ENCODE results near the gene SYP.

The SYP gene

GRCh38 chrX:49221868-49222267 lies 21.9 kb upstream of the SYP start:
- Histone ChIP-seq H3K4ac (ENCODE audit: low read depth in 1 of 2, low read length in 2 of 2) (no peak overlapping the region), H3K4me3 (ENCODE audit: insufficient read depth in 1 of 2, low read depth in 1 of 2, low read length in 2 of 2) (no peak overlapping the region), H2BK12ac (ENCODE audit: low read length in 2 of 2) (no peak overlapping the region), H4K91ac (ENCODE audit: low read length) (no peak overlapping the region), H3K14ac (ENCODE audit: low read length in 2 of 2) (no peak overlapping the region), H2BK15ac (ENCODE audit: low read depth, poor library complexity, severe bottlenecking) (no peak overlapping the region), H2AK5ac (ENCODE audit: low read length, severe bottlenecking) (no peak overlapping the region), H2BK5ac (ENCODE audit: low read depth, low read length, poor library complexity, severe bottlenecking) (no peak overlapping the region), H3K4me2 (ENCODE audit: low read length, poor library complexity, severe bottlenecking) (no peak overlapping the region), H3K9me3 (ENCODE audit: control insufficient read depth, low read length) (no peaks in the 10 kb centered on the region), H3K23ac (ENCODE audit: low read length in 2 of 2) (no peak overlapping the region), H2BK120ac (ENCODE audit: low read depth, low read length) (no peak overlapping the region), H4K8ac (ENCODE audit: low read length) (no peak overlapping the region), H2AFZ (ENCODE audit: low read depth, low read length) (no peak overlapping the region), H3K27me3 (ENCODE audit: control insufficient read depth in 1 of 2, insufficient read depth in 1 of 2, low read length in 2 of 2) (peaks cover 0 to 48% of the 10 kb centered on the region in 2 experiments), H3K18ac (ENCODE audit: low read depth in 1 of 2, low read length in 2 of 2) (no peak overlapping the region), H3K36me3 (ENCODE audit: control insufficient read depth in 1 of 2, insufficient read depth in 2 of 2, low read depth in 1 of 2, low read length in 2 of 2) (no peaks in the 10 kb centered on the region), H3K9ac (ENCODE audit: low read length) (no peak overlapping the region), H3K4me1 (ENCODE audit: control insufficient read depth, insufficient read depth, low read depth, low read length) (no peaks in the 10 kb centered on the region), H3K79me1 (replicated peaks; ENCODE audit: low read length, poor library complexity, severe bottlenecking) (no peaks in the 10 kb centered on the region), H3K27ac (ENCODE audit: low read length, poor library complexity, severe bottlenecking) (no peak overlapping the region)
- WGBS, result 95% methylated on average over 2 of the region's 2 CpGs
- DNase-seq, result no peak

GRCh38 chrX:49220100-49220499 lies 20.1 kb upstream of the SYP start:
- H2AFZ ChIP-seq (ENCODE audit: low read depth, low read length), result no peak overlapping the region
- H3K4me3 ChIP-seq (ENCODE audit: insufficient read depth in 1 of 2, low read depth in 1 of 2, low read length in 2 of 2), result no peak overlapping the region
- H3K9me3 ChIP-seq (ENCODE audit: control insufficient read depth, low read length), result no peaks in the 10 kb centered on the region
- no peak overlapping the region for H4K8ac ChIP-seq (ENCODE audit: low read length)
- H3K18ac ChIP-seq (ENCODE audit: low read depth in 1 of 2, low read length in 2 of 2), result no peak overlapping the region
- H3K27ac ChIP-seq (ENCODE audit: low read length, poor library complexity, severe bottlenecking), result no peak overlapping the region
- no peaks in the 10 kb centered on the region for H3K79me1 ChIP-seq (replicated peaks; ENCODE audit: low read length, poor library complexity, severe bottlenecking)
- no peaks in the 10 kb centered on the region for H3K36me3 ChIP-seq (ENCODE audit: control insufficient read depth in 1 of 2, insufficient read depth in 2 of 2, low read depth in 1 of 2, low read length in 2 of 2)
- H3K27me3 ChIP-seq (ENCODE audit: control insufficient read depth in 1 of 2, insufficient read depth in 1 of 2, low read length in 2 of 2), result peaks cover 0 to 54% of the 10 kb centered on the region in 2 experiments
- H2BK5ac ChIP-seq (ENCODE audit: low read depth, low read length, poor library complexity, severe bottlenecking), result no peak overlapping the region
- H3K9ac ChIP-seq (ENCODE audit: low read length), result no peak overlapping the region
- H3K23ac ChIP-seq (ENCODE audit: low read length in 2 of 2), result no peak overlapping the region
- no peak overlapping the region for H2BK15ac ChIP-seq (ENCODE audit: low read depth, poor library complexity, severe bottlenecking)
- H4K91ac ChIP-seq (ENCODE audit: low read length), result no peak overlapping the region
- no peak overlapping the region for H2BK120ac ChIP-seq (ENCODE audit: low read depth, low read length)
- no peak for DNase-seq
- no peak overlapping the region for H2BK12ac ChIP-seq (ENCODE audit: low read length in 2 of 2)
- no peak overlapping the region for H2AK5ac ChIP-seq (ENCODE audit: low read length, severe bottlenecking)
- H3K4me1 ChIP-seq (ENCODE audit: control insufficient read depth, insufficient read depth, low read depth, low read length), result no peaks in the 10 kb centered on the region
- H3K4ac ChIP-seq (ENCODE audit: low read depth in 1 of 2, low read length in 2 of 2), result no peak overlapping the region
- no peak overlapping the region for H3K14ac ChIP-seq (ENCODE audit: low read length in 2 of 2)
- H3K4me2 ChIP-seq (ENCODE audit: low read length, poor library complexity, severe bottlenecking), result no peak overlapping the region

- Histone ChIP-seq H4K8ac (ENCODE audit: low read length) (no peak overlapping the region), H3K27me3 (ENCODE audit: control insufficient read depth in 1 of 2, insufficient read depth in 1 of 2, low read length in 2 of 2) (peaks cover 3 to 61% of the 10 kb centered on the region in 2 experiments), H3K9me3 (ENCODE audit: control insufficient read depth, low read length) (peaks cover 6% of the 10 kb centered on the region), H2BK12ac (ENCODE audit: low read length in 2 of 2) (no peak overlapping the region), H3K4ac (ENCODE audit: low read depth in 1 of 2, low read length in 2 of 2) (no peak overlapping the region), H3K4me2 (ENCODE audit: low read length, poor library complexity, severe bottlenecking) (no peak overlapping the region), H3K14ac (ENCODE audit: low read length in 2 of 2) (no peak overlapping the region), H2AK5ac (ENCODE audit: low read length, severe bottlenecking) (no peak overlapping the region), H3K9ac (ENCODE audit: low read length) (no peak overlapping the region), H2BK5ac (ENCODE audit: low read depth, low read length, poor library complexity, severe bottlenecking) (no peak overlapping the region), H3K4me3 (ENCODE audit: insufficient read depth in 1 of 2, low read depth in 1 of 2, low read length in 2 of 2) (no peak overlapping the region), H3K27ac (ENCODE audit: low read length, poor library complexity, severe bottlenecking) (no peak overlapping the region), H2BK15ac (ENCODE audit: low read depth, poor library complexity, severe bottlenecking) (no peak overlapping the region), H2AFZ (ENCODE audit: low read depth, low read length) (no peak overlapping the region), H3K18ac (ENCODE audit: low read depth in 1 of 2, low read length in 2 of 2) (no peak overlapping the region), H3K23ac (ENCODE audit: low read length in 2 of 2) (no peak overlapping the region), H3K36me3 (ENCODE audit: control insufficient read depth in 1 of 2, insufficient read depth in 2 of 2, low read depth in 1 of 2, low read length in 2 of 2) (no peaks in the 10 kb centered on the region), H2BK120ac (ENCODE audit: low read depth, low read length) (no peak overlapping the region), H4K91ac (ENCODE audit: low read length) (no peak overlapping the region), H3K4me1 (ENCODE audit: control insufficient read depth, insufficient read depth, low read depth, low read length) (no peaks in the 10 kb centered on the region), H3K79me1 (replicated peaks; ENCODE audit: low read length, poor library complexity, severe bottlenecking) (no peaks in the 10 kb centered on the region)
- WGBS, result 94% methylated on average over 9 of the region's 14 CpGs
- DNase-seq, result no peak
Measured at GRCh38 chrX:49214996-49215526, 15.1 kb upstream of the SYP start.

- no peak overlapping the region for H3K4ac ChIP-seq (ENCODE audit: low read depth in 1 of 2, low read length in 2 of 2)
- H2BK15ac ChIP-seq (ENCODE audit: low read depth, poor library complexity, severe bottlenecking), result no peak overlapping the region
- DNase-seq, result no peak
- no peaks in the 10 kb centered on the region for H3K4me1 ChIP-seq (ENCODE audit: control insufficient read depth, insufficient read depth, low read depth, low read length)
- H3K27me3 ChIP-seq (ENCODE audit: control insufficient read depth in 1 of 2, insufficient read depth in 1 of 2, low read length in 2 of 2), result peaks cover 3 to 62% of the 10 kb centered on the region in 2 experiments
- H3K79me1 ChIP-seq (replicated peaks; ENCODE audit: low read length, poor library complexity, severe bottlenecking), result no peaks in the 10 kb centered on the region
- H3K36me3 ChIP-seq (ENCODE audit: control insufficient read depth in 1 of 2, insufficient read depth in 2 of 2, low read depth in 1 of 2, low read length in 2 of 2), result no peaks in the 10 kb centered on the region
- H2AK5ac ChIP-seq (ENCODE audit: low read length, severe bottlenecking), result no peak overlapping the region
- no peak overlapping the region for H3K18ac ChIP-seq (ENCODE audit: low read depth in 1 of 2, low read length in 2 of 2)
- H3K23ac ChIP-seq (ENCODE audit: low read length in 2 of 2), result no peak overlapping the region
- no peak overlapping the region for H4K91ac ChIP-seq (ENCODE audit: low read length)
- no peak overlapping the region for H2BK120ac ChIP-seq (ENCODE audit: low read depth, low read length)
- H3K4me3 ChIP-seq (ENCODE audit: insufficient read depth in 1 of 2, low read depth in 1 of 2, low read length in 2 of 2), result no peak overlapping the region
- H3K9ac ChIP-seq (ENCODE audit: low read length), result no peak overlapping the region
- no peak overlapping the region for H3K14ac ChIP-seq (ENCODE audit: low read length in 2 of 2)
- H4K8ac ChIP-seq (ENCODE audit: low read length), result no peak overlapping the region
- H2AFZ ChIP-seq (ENCODE audit: low read depth, low read length), result no peak overlapping the region
- peaks cover 6% of the 10 kb centered on the region for H3K9me3 ChIP-seq (ENCODE audit: control insufficient read depth, low read length)
- H2BK12ac ChIP-seq (ENCODE audit: low read length in 2 of 2), result no peak overlapping the region
- no peak overlapping the region for H2BK5ac ChIP-seq (ENCODE audit: low read depth, low read length, poor library complexity, severe bottlenecking)
- WGBS, result 87% methylated on average over 2 of the region's 2 CpGs
- H3K27ac ChIP-seq (ENCODE audit: low read length, poor library complexity, severe bottlenecking), result no peak overlapping the region
- no peak overlapping the region for H3K4me2 ChIP-seq (ENCODE audit: low read length, poor library complexity, severe bottlenecking)
Measured at GRCh38 chrX:49214416-49214815, 14.4 kb upstream of the SYP start.

All from mesenchymal stem cell (in vitro differentiated cells and primary cell).